Thoracic aorta (tissue), 2 donors: ENCODE results near the gene TMEM208. TPM values are rescaled to one million over a fixed set of nuclear protein-coding genes. Genes with fewer than 3 reads are reported as not detected.

Experiments
- ATAC-seq: fragments of 150-250 bp; one replicate; pipeline ENCODE4 v1.8.0; 2017; ENCODE audit warnings: low read depth; ENCODE audit not compliant: insufficient number of reproducible peaks, low FRiP score
- DNase-seq: peaks from one replicate; pipeline ENCODE4 v3.0.0-alpha.2; 2020; ENCODE audit warnings: low spot score
- H3K27ac ChIP-seq, 2 donors: fragments of 200-600 bp; sonication (generic); 1 replicate in 1 of 2; 2 replicates in 1 of 2; pipeline ENCODE4 v1.5.1; 2016; ENCODE audit warnings: mild to moderate bottlenecking in 2 of 2, moderate library complexity in 2 of 2
- H3K27me3 ChIP-seq: fragments of 200-600 bp; sonication (generic); replicated peaks from 2 replicates; pipeline ENCODE4 v1.6.0; 2016; ENCODE audit warnings: mild to moderate bottlenecking; ENCODE audit not compliant: insufficient read depth
- H3K36me3 ChIP-seq: fragments of 200-600 bp; sonication (generic); one replicate; pipeline ENCODE4 v1.5.1; 2016
- H3K4me1 ChIP-seq, 2 donors: fragments of 200-600 bp; sonication (generic); 1 replicate in 1 of 2; 2 replicates in 1 of 2; pipeline versions ENCODE4 v1.5.1 to v1.6.0; 2016; ENCODE audit warnings: low read depth in 2 of 2, mild to moderate bottlenecking in 1 of 2; ENCODE audit not compliant: control insufficient read depth in 1 of 2
- H3K4me3 ChIP-seq: fragments of 200-600 bp; sonication (generic); 2 replicates; pipeline ENCODE4 v1.5.1; 2016; ENCODE audit warnings: mild to moderate bottlenecking
- H3K9me3 ChIP-seq: fragments of 200-600 bp; sonication (generic); 2 replicates; pipeline ENCODE4 v1.5.1; 2016
- CTCF ChIP-seq: fragments of 200-600 bp; sonication (generic); IDR thresholded peaks from one replicate; pipeline ENCODE4 v1.5.1; 2019; ENCODE audit warnings: antibody characterized with exemption
- total RNA-seq, 2 donors: library from RNA; depleted of rRNA; stranded (reverse); fragments of >200 nt; gene quantifications; one replicate each; pipeline versions ENCODE4 v1.1.0 to v1.2.3, GENCODE V29; 2016

The TMEM208 gene
- total RNA-seq, 2 donors from 2014 or later, result 21.2 to 32.2 TPM

- DNase-seq (peak; percentile 63), ATAC-seq (peak; percentile 85)
- H3K27me3 ChIP-seq, result no peaks in the 10 kb centered on the region
- no peak overlapping the region for H3K4me3 ChIP-seq
- peak overlapping the region; percentile 77 to 82 for H3K27ac ChIP-seq
- TF ChIP-seq CTCF, result no peak
- peaks cover 16 to 24% of the 10 kb centered on the region in 2 donors for H3K4me1 ChIP-seq
- H3K36me3 ChIP-seq, result no peaks in the 10 kb centered on the region
- no peaks in the 10 kb centered on the region for H3K9me3 ChIP-seq
Observed at GRCh38 chr16:67277294-67277998, 50.5 kb downstream of the TMEM208 start.

- Histone ChIP-seq H3K9me3 (no peaks in the 10 kb centered on the region), H3K27me3 (no peaks in the 10 kb centered on the region), H3K4me3 (peak overlapping the region; percentile 71), H3K27ac (peak overlapping the region; percentile 77 to 82), H3K4me1 (peaks cover 16 to 24% of the 10 kb centered on the region in 2 donors), H3K36me3 (no peaks in the 10 kb centered on the region)
- ATAC-seq (peak; percentile 21), DNase-seq (no peak)
- TF ChIP-seq CTCF, result no peak
Observed at GRCh38 chr16:67277999-67278772, 51.3 kb downstream of the TMEM208 start.

Other genes starting within 250 kb of the TMEM208 start
- gene CES4A, start 238.5 kb upstream of the TMEM208 start, total RNA-seq, result 1 to 10 TPM; 7.4 to 9.5 TPM
- 10 to 100 TPM; 28.3 to 79.7 TPM for gene CBFB, start 198.0 kb upstream of the TMEM208 start, total RNA-seq
- gene PHAF1, start 117.2 kb upstream of the TMEM208 start, total RNA-seq, result 10 to 100 TPM; 15.6 to 27.2 TPM
- 10 to 100 TPM; 33.5 to 59.6 TPM for gene B3GNT9, start 76.1 kb upstream of the TMEM208 start, total RNA-seq
- gene TRADD, start 67.2 kb upstream of the TMEM208 start, total RNA-seq, result 10 to 100 TPM; 18.4 to 52.1 TPM
- 10 to 100 TPM; 25.6 to 40.2 TPM for gene FBXL8, start 67.2 kb upstream of the TMEM208 start, total RNA-seq
- gene HSF4, start 62.4 kb upstream of the TMEM208 start, total RNA-seq, result 10 to 100 TPM; 44.1 to 87.5 TPM
- 10 to 100 TPM; 43.5 to 80.8 TPM for gene NOL3, start 56.6 kb upstream of the TMEM208 start, total RNA-seq
- gene MATCAP1, start 43.2 kb upstream of the TMEM208 start, total RNA-seq, result 10 to 100 TPM; 13.7 to 28.4 TPM
- gene EXOC3L1, start 37.0 kb upstream of the TMEM208 start, total RNA-seq, result 1 to 10 TPM in 1 of 2 donors, under 1 TPM in 1; 0.68 to 1.5 TPM
- gene E2F4, start 35.0 kb upstream of the TMEM208 start, total RNA-seq, result 100 to 1,000 TPM in 1 of 2 donors, 10 to 100 TPM in 1; 96.4 to 120 TPM
- gene ELMO3, start 28.0 kb upstream of the TMEM208 start, total RNA-seq, result 1 to 10 TPM; 1.4 TPM
- gene FHOD1, start 20.4 kb downstream of the TMEM208 start, total RNA-seq, result 10 to 100 TPM; 28.5 to 31.7 TPM
- 1 to 10 TPM; 1.4 to 1.8 TPM for gene SLC9A5, start 21.8 kb downstream of the TMEM208 start, total RNA-seq
- 10 to 100 TPM in 1 of 2 donors, 1 to 10 TPM in 1; 3.1 to 15.6 TPM for gene PLEKHG4, start 52.4 kb downstream of the TMEM208 start, total RNA-seq
- not detected for gene KCTD19, start 99.6 kb downstream of the TMEM208 start, total RNA-seq
- not detected for gene LRRC36, start 99.7 kb downstream of the TMEM208 start, total RNA-seq
- 10 to 100 TPM; 12.6 to 34.9 TPM for gene TPPP3, start 166.4 kb downstream of the TMEM208 start, total RNA-seq
- gene ZDHHC1, start 189.3 kb downstream of the TMEM208 start, total RNA-seq, result 10 to 100 TPM; 15.0 to 28.7 TPM
- not detected for gene HSD11B2, start 204.0 kb downstream of the TMEM208 start, total RNA-seq